Measurements from ENCODE around the gene OXSR1. TPM values are rescaled to one million over a fixed set of nuclear protein-coding genes. Genes with fewer than 3 reads are reported as not detected.
"Not testable (repeated sequence)": the region's sequence is repeated elsewhere in the genome, so short reads cannot be mapped to it uniquely, and the experiment has no call there.

OXSR1 gene
- total RNA-seq, 2 experiments from 2014 or later, result 53.7 to 56.0 TPM

DNA sequence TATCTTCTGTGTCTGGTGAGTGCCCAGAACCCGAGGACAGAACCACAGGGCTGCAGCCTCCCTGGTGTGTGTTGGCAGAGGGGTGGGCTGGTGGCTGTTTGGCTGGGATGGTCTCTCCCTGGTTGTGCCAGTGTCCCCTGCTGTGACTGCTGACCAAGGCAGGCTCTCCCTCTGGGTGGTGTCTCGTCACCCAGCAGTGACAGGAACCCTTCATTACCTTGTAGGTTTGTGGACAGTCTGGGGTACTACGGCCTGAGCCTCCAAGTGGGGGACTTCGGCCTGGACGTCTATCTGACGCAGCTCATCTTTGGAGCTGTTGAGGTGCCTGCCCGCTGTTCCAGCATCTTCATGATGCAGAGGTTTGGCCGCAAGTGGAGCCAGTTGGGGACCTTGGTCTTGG lies 110.3 kb downstream of the OXSR1 start:
- H3K4me1 Mint-ChIP-seq, result no peaks in the 10 kb centered on the region
- H3K4me3 Mint-ChIP-seq, result no peak overlapping the region
- intact Hi-C loops (cut with DNase I, micrococcal nuclease), result no loop called here
- H3K27ac Mint-ChIP-seq, result no peak overlapping the region
- no peaks in the 10 kb centered on the region for H3K9me3 Mint-ChIP-seq (ENCODE audit: low read depth)
- POLR2A ChIA-PET, result no interaction called here
- CTCF ChIA-PET, result interaction anchor here (1.1 kb wide), 1 partner anchor 23 kb away, joined by 3 read pairs; no protein-coding TSS in a partner anchor
- H3K27me3 Mint-ChIP-seq, result no peaks in the 10 kb centered on the region
- H3K36me3 Mint-ChIP-seq (ENCODE audit: low read depth), result peaks cover 2% of the 10 kb centered on the region
- no peak for DNase-seq
- no peak for ATAC-seq

DNA sequence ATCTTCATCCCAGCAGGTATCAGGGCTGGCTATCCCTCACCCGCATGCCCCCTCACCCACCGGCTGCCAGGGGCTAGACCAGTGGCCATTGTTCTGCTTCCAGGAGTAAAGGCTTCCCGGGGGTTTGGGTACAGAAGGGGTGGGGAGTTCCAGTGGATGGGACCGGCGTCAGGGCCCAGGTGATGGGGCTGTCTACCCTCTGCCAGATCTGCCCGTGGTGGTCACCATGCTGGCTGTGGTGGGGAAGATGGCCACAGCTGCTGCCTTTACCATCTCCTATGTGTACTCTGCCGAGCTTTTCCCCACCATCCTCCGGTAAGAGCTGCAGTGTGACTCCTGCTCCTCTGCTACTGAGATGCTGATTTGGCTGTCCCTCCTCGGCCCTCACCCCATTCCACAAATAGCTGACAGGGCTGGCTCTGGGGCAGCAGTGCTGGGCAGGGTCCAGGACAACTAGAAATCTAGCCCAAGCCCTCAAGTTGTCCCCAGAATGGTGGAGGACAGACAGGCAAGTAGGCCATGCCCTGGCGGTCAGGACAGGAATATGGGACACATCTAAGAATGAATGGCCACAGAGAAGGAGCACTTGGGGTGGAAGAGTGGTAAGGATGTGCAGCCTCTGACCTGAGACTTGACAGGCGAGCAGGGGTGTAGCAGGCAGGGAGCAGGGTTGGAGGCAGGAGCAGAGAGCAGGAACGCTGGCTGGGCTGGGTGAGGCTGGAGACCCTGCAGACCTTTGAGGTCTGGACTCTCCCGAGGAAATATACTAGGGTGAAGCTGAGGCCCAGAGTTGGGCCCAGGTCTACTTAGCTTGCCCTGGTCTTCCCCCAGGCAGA lies 111.0 kb downstream of the OXSR1 start:
- no peak for ATAC-seq
- ChIA-PET CTCF (no interaction called here), POLR2A (no interaction called here)
- Mint-ChIP-seq H3K27me3 (no peaks in the 10 kb centered on the region), H3K27ac (no peak overlapping the region), H3K4me3 (no peak overlapping the region), H3K4me1 (no peaks in the 10 kb centered on the region), H3K9me3 (ENCODE audit: low read depth) (no peaks in the 10 kb centered on the region), H3K36me3 (ENCODE audit: low read depth) (no peaks in the 10 kb centered on the region)
- no peak for DNase-seq
- intact Hi-C loops (cut with DNase I, micrococcal nuclease), result no loop called here

DNA sequence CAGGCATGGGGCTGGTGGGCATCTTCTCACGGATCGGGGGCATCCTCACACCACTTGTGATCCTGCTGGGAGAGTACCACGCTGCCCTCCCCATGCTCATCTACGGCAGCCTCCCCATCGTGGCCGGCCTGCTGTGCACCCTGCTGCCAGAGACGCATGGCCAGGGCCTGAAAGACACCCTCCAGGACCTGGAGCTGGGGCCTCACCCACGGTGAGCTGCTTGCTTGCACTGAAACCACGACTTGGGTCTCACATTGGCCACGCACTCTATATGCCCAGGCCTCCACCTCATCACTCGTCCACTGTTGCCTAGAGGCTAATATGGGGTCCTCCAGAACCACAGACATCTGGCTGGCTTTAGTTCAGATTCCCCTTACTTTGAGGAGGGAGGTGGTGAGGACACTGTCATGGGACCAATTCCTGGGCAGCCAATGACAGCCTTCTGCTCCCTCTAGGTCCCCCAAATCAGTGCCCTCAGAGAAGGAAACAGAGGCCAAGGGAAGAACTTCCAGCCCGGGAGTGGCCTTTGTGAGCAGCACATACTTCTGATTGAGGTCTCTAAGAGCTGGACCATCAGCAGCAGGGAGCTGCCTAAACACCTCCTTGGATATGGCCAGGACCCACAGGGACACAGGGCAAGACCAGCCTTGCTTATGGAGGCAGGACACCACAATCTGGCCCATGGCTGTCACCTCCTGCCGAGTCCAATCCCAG lies 111.7 kb downstream of the OXSR1 start:
- Mint-ChIP-seq H3K36me3 (ENCODE audit: low read depth) (no peaks in the 10 kb centered on the region), H3K4me1 (no peaks in the 10 kb centered on the region), H3K27ac (no peak overlapping the region), H3K9me3 (ENCODE audit: low read depth) (no peaks in the 10 kb centered on the region), H3K27me3 (no peaks in the 10 kb centered on the region), H3K4me3 (no peak overlapping the region)
- DNase-seq (no peak), ATAC-seq (no peak)
- intact Hi-C loops (cut with DNase I, micrococcal nuclease), result no loop called here
- CTCF ChIA-PET, result no interaction called here
- POLR2A ChIA-PET, result no interaction called here

DNA sequence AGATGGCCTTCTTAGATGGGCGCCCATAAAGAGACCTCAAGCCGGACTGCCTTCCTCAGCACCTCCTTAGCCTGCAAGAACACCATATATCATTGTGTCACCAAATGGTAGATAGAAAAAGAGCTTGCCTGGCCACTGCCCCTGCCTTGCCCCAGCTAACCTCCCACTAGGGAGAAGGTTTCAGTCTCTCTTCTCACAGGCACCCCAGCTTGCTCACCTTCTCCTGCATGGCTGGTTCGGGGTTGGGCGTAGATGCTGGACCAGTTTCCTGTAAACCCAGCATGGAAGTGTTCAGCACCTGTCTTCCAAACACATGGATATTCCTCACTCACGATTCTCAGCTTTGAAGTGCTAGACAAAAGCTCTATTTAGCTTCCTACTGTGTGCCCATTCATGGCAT lies 113.5 kb downstream of the OXSR1 start:
- ChIA-PET POLR2A (interaction anchor here (0.6 kb wide), 1 partner anchor 159 kb away, joined by 5 read pairs; no protein-coding TSS in a partner anchor), CTCF (interaction anchor here (0.5 kb wide), 1 partner anchor 18 kb away, joined by 3 read pairs; no protein-coding TSS in a partner anchor)
- Mint-ChIP-seq H3K27me3 (no peaks in the 10 kb centered on the region), H3K27ac (no peak overlapping the region), H3K36me3 (ENCODE audit: low read depth) (no peaks in the 10 kb centered on the region), H3K4me3 (no peak overlapping the region), H3K9me3 (ENCODE audit: low read depth) (no peaks in the 10 kb centered on the region), H3K4me1 (no peaks in the 10 kb centered on the region)
- DNase-seq (no peak), ATAC-seq (no peak)
- intact Hi-C loops (cut with DNase I, micrococcal nuclease), result no loop called here

DNA sequence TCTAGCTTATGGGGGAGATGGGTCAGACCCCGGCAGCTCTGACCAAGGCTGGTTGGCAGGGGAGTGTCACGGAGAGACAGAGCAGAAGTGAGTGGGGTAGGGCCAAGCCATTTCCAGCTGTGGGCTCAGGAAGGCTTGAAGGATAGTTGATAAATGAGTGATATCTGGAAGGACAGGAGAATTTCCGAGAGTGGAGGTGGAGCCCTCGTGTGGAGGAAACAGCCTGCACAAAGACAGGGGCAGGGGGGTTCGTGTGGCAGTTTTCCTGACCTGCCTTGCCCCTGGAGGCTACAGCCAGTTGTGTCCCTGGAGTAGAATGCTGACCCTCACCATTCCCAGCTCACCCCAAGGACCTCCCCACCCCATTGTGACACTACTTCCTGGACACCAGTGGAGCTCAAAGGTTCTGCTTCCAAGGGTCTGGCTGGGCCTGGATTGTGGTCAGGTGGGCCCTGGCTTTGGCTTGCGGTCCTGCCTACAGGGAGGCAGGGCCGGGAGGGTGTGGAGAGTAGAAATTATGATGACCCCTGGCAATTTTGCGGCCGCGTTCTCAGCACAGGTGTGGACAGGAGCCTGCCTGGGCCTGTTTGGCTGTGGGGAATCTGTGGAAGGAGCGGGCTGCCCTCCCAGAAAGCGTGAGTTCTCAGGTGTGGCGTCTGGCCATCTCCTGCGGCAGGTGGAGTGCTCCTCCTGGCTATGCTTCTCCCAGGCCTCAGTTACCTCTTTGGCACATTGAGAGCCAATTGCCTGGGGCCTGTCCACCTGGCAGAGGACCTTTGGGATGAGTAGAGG lies 116.8 kb downstream of the OXSR1 start, which contains the start of gene SLC22A14:
TSS of gene SLC22A14 (plus strand) at position 400 of the 792 bp plus-strand sequence. CDS start 23,733 bp downstream, outside the sequence.
- Mint-ChIP-seq H3K4me1 (no peaks in the 10 kb centered on the region), H3K4me3 (no peak within 1 kb of the TSS), H3K27ac (no peak within 1 kb of the TSS), H3K27me3 (no peaks in the 10 kb centered on the region), H3K9me3 (ENCODE audit: low read depth) (no peaks in the 10 kb centered on the region), H3K36me3 (ENCODE audit: low read depth) (no peaks in the 10 kb centered on the region)
- ATAC-seq, result no peak
- intact Hi-C loops (cut with DNase I, micrococcal nuclease), result no loop called here
- ChIA-PET CTCF (interaction anchor here (0.7 to 1.0 kb wide), 2 partner anchors 9 to 11 kb away, joined by 3 read pairs; no protein-coding TSS in a partner anchor), POLR2A (no interaction called here)
- DNase-seq, result no peak

DNA sequence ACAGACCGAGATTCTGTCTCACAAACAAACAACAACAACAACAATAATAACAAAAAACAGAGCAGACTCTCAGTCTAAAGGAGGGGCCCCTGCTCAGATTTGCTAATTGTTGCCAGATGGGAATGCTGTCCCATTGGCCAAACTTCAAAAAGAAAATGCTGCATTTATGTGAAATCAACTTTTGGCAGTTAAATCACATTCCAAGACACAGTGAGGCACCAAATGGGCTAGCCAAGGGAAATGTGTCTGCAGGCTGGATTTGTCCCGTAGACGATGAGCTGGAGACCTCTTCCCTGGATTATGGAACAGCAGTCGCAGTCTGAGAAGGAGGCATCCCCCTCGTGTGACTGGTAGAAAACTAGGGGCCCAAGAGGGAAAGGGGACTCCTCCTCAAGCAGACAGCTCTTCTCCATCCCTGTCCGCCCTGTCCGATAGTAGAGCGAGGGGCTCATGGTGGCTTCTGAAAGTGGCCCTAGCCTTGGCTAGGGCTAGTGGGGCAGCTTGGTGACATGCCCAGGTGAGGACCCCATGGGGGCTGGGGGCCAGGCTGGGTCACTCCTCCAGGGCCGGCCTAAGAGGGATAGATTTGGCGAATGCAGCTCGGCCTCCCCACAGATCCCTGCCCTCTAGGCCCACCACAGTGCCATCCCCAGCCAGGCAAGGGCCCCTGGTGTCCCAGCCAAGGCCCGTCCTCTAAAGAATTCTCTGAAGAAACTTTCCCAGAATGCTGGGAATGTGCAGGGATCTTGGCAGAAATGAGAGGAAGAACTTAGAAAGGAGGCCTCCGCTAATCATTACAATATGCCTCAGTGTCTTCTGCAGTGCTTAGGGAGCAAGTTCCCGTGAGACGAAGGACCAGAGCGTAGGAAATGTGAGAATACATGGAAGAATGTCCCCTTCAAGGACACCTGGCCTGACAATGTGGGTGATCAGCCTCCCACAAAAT lies 118.7 kb downstream of the OXSR1 start:
- Mint-ChIP-seq H3K36me3 (ENCODE audit: low read depth) (no peaks in the 10 kb centered on the region), H3K9me3 (ENCODE audit: low read depth) (no peaks in the 10 kb centered on the region), H3K4me3 (no peak overlapping the region), H3K27me3 (peaks cover under 1% of the 10 kb centered on the region), H3K4me1 (no peaks in the 10 kb centered on the region), H3K27ac (no peak overlapping the region)
- ChIA-PET CTCF (no interaction called here), POLR2A (no interaction called here)
- DNase-seq (no peak), ATAC-seq (no peak)
- intact Hi-C loops (cut with DNase I, micrococcal nuclease), result no loop called here

DNA sequence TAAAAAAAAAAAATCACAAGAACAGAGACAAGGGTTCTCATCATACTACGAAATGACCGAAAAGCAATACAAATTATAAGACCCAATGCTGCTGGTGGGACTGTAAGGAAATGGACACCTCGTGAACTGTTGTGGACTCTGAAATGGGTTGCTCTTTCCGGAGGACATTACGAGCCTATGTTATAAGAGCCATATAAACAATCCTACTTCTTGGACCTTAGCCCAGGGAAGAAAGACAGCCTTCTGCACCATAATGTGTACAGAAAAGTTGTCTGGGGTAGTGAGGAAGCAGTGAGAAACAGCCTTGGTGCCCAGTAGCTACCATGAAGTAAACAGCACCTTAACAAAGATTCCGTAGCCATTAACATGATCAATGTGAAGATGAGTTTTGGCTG lies 119.4 kb downstream of the OXSR1 start:
- no peaks in the 10 kb centered on the region for H3K9me3 Mint-ChIP-seq (ENCODE audit: low read depth)
- no peaks in the 10 kb centered on the region for H3K4me1 Mint-ChIP-seq
- ChIA-PET POLR2A (no interaction called here), CTCF (no interaction called here)
- ATAC-seq (no peak), DNase-seq (no peak)
- intact Hi-C loops (cut with DNase I, micrococcal nuclease), result no loop called here
- H3K27me3 Mint-ChIP-seq, result peaks cover 2% of the 10 kb centered on the region
- H3K36me3 Mint-ChIP-seq (ENCODE audit: low read depth), result no peaks in the 10 kb centered on the region
- H3K4me3 Mint-ChIP-seq, result no peak overlapping the region
- H3K27ac Mint-ChIP-seq, result no peak overlapping the region

DNA sequence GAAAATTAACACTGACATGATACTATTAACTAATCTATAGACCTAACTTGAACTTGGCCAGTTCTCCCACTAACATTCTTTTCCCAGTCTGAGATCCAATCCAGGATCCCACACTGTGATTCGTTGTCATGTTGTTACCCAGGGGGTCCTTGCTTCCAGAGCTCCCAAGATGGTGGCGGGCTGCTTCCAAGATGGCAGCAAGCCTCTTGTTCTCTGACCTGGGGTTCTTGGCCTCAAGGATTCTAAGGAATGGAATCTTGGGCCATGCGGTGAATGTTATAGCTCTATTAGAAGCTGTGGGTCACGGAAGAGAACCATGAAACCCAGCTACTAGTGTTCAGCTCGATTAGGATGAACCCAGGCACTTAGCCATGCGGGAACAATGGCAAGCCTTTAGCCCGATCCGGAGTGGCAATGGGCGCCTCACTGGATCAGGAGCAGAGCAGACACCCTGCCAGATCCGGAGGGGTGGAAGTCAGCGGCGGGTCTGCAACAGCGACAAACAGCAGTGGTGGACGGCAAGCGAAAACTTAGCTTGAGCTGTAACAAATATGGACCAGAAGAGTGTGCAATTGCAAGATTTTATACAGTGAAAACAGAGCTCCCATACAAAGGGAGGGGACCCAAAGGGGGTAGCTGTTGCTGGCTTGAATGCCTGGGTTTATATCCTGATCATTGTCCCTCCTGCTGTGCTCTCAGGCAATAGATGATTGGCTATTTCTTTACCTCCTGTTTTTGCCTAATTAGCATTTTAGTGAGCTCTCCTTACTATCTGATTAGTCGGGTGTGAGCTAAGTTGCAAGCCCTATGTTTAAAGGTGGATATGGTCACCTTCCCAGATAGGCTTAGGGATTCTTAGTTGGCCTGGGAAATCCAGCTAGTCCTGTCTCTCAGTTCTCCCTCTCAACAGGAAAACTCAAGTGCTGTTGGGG lies 124.2 kb downstream of the OXSR1 start:
- H3K4me3 Mint-ChIP-seq; H3K36me3 Mint-ChIP-seq (ENCODE audit: low read depth); H3K27ac Mint-ChIP-seq; H3K27me3 Mint-ChIP-seq; H3K9me3 Mint-ChIP-seq (ENCODE audit: low read depth); DNase-seq; intact Hi-C loops (cut with DNase I, micrococcal nuclease); POLR2A ChIA-PET; CTCF ChIA-PET; H3K4me1 Mint-ChIP-seq; ATAC-seq: not testable (repeated sequence)

DNA sequence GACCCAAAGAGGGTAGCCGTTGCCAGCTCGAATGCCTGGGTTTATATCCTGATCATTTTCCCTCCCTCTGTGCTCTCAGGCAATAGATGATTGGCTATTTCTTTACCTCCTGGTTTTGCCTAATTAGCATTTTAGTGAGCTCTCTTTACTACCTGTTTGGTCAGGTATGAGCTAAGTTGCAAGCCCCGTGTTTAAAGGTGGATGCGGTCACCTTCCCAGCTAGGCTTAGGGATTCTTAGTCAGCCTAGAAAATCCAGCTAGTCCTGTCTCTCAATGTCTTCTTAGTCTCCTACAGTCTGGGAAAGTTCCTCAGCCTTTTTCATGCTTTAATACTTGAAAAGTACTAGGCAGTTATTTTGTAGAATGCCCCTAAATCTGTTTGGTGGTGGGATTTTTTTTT lies 131.7 kb downstream of the OXSR1 start:
- intact Hi-C loops (cut with DNase I, micrococcal nuclease); H3K9me3 Mint-ChIP-seq (ENCODE audit: low read depth); POLR2A ChIA-PET; ATAC-seq; H3K4me3 Mint-ChIP-seq; H3K27ac Mint-ChIP-seq; H3K36me3 Mint-ChIP-seq (ENCODE audit: low read depth); H3K4me1 Mint-ChIP-seq; DNase-seq; H3K27me3 Mint-ChIP-seq: not testable (repeated sequence)
- CTCF ChIA-PET, result interaction anchor here (0.7 to 1.7 kb wide), 4 partner anchors 19 to 323 kb away, joined by 3 to 5 read pairs (median 4); partner anchors contain the start of gene XYLB

DNA sequence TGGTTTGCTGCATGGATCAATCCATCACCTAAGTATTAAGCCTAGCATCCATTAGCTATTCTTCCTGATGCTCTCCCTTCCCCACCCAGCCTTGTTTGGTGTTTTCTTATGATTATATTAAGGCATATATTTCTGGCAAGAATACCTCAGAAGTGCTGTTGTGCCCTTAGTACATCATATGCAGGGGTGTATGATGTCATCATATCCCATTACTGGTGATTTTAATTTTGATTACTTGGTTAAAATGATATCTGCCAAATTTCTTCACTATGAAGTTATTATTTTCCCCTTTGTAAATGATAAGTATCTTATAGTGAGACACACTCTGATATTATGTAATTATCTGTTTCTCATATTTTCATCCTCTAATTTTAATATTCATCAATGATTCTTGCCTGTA lies 132.2 kb downstream of the OXSR1 start:
- Mint-ChIP-seq H3K4me1 (no peaks in the 10 kb centered on the region), H3K27me3 (peaks cover 2% of the 10 kb centered on the region), H3K9me3 (ENCODE audit: low read depth) (no peaks in the 10 kb centered on the region), H3K27ac (no peak overlapping the region), H3K4me3 (no peak overlapping the region), H3K36me3 (ENCODE audit: low read depth) (no peaks in the 10 kb centered on the region)
- DNase-seq (no peak), ATAC-seq (no peak)
- ChIA-PET POLR2A (interaction anchor here (0.5 kb wide), 1 partner anchor 87 kb away, joined by 4 read pairs; no protein-coding TSS in a partner anchor), CTCF (interaction anchor here (0.6 to 1.7 kb wide), 8 partner anchors 9 to 323 kb away, joined by 3 to 5 read pairs (median 3); partner anchors contain the start of genes DLEC1 and XYLB)
- intact Hi-C loops (cut with DNase I, micrococcal nuclease), result no loop called here
